Fibroblast of lung (primary cell): ENCODE results near the gene ACSM5. TPM values are rescaled to one million over a fixed set of nuclear protein-coding genes. Genes with fewer than 3 reads are reported as not detected.

Experiments
- DNase-seq, 2 donors: peaks; one replicate each; pipeline versions ENCODE4 v3.0.0 to v3.0.0-alpha.2; 2010; ENCODE audit warnings: low read depth in 2 of 2
- H2AFZ ChIP-seq: 2 replicates; pipeline ENCODE4 v1.5.1; 2012; ENCODE audit warnings: low read length, control low read depth, inconsistent platforms
- H3K27ac ChIP-seq: 2 replicates; pipeline ENCODE4 v1.5.1; 2011; ENCODE audit warnings: low read length, control low read depth; ENCODE audit not compliant: insufficient read depth
- H3K27me3 ChIP-seq: 2 replicates; pipeline ENCODE4 v1.5.1; 2011; ENCODE audit warnings: mild to moderate bottlenecking, low read length; ENCODE audit not compliant: control insufficient read depth, insufficient read depth
- H3K36me3 ChIP-seq: 2 replicates; pipeline ENCODE4 v1.5.1; 2011; ENCODE audit warnings: low read length; ENCODE audit not compliant: control insufficient read depth, insufficient read depth
- H3K4me1 ChIP-seq: 2 replicates; pipeline ENCODE4 v1.5.1; 2011; ENCODE audit warnings: low read length; ENCODE audit not compliant: control insufficient read depth, insufficient read depth; ENCODE audit errors: extremely low read depth
- H3K4me2 ChIP-seq: 2 replicates; pipeline ENCODE4 v1.5.1; 2011; ENCODE audit warnings: low read length, control low read depth; ENCODE audit not compliant: insufficient read depth; ENCODE audit errors: extremely low read depth
- H3K4me3 ChIP-seq, 4 experiments: fragments of 200-600 bp in 1 of 4; sonication (generic) in 1 of 4; replicated peaks in 1 of 4; 2 replicates each; pipeline ENCODE4 v1.5.1; 2011 to 2016; ENCODE audit warnings: low read length in 4 of 4, low read depth in 3 of 4, mild to moderate bottlenecking in 3 of 4, control low read depth in 2 of 4, inconsistent platforms in 1 of 4, mixed read lengths in 1 of 4; ENCODE audit not compliant: insufficient read depth in 1 of 4; ENCODE audit errors: control extremely low read depth in 1 of 4
- H3K79me2 ChIP-seq: 2 replicates; pipeline ENCODE4 v1.5.1; 2012; ENCODE audit warnings: mild to moderate bottlenecking, low read length, inconsistent platforms; ENCODE audit not compliant: control insufficient read depth, insufficient read depth
- H3K9ac ChIP-seq: 2 replicates; pipeline ENCODE4 v1.5.1; 2011; ENCODE audit warnings: mild to moderate bottlenecking, low read length, control low read depth; ENCODE audit not compliant: insufficient read depth
- H3K9me3 ChIP-seq: 2 replicates; pipeline ENCODE4 v1.5.1; 2012; ENCODE audit warnings: low read depth, low read length; ENCODE audit not compliant: control insufficient read depth, insufficient read depth
- H4K20me1 ChIP-seq: 2 replicates; pipeline ENCODE4 v1.5.1; 2011; ENCODE audit warnings: low read length; ENCODE audit not compliant: control insufficient read depth, insufficient read depth; ENCODE audit errors: extremely low read depth
- EZH2 ChIP-seq: IDR thresholded peaks from 2 replicates; pipeline ENCODE4 v1.5.1; 2012; ENCODE audit warnings: low read length, control low read depth, mild to moderate bottlenecking; ENCODE audit errors: missing control alignments
- polyA plus RNA-seq, 2 donors: library from polyadenylated mRNA; depleted of rRNA in 1 of 2; stranded (reverse) in 1 of 2; unstranded in 1 of 2; fragments of >200 nt; gene quantifications; 2 replicates each; pipeline ENCODE4 v1.2.1, GENCODE V29; 2011 to 2012; ENCODE audit warnings: missing spikeins in 1 of 2
- total RNA-seq: library from RNA; depleted of rRNA; stranded (reverse); fragments of >200 nt; gene quantifications from 2 replicates; pipeline ENCODE4 v1.2.1, GENCODE V29; 2014
- TF ChIP-seq, protein P1 (sequence below), 2 donors: IDR thresholded peaks in 1 of 2; conservative IDR thresholded peaks in 1 of 2; 1 replicate in 1 of 2; 2 replicates in 1 of 2; pipeline ENCODE4 v1.5.1; 2011 to 2012; ENCODE audit warnings: low read length in 2 of 2, control low read depth in 1 of 2, inconsistent platforms in 1 of 2, low read depth in 1 of 2, mild to moderate bottlenecking in 1 of 2

ACSM5 gene
- total and polyA plus RNA-seq, 2 donors (not counting 1 experiment from before 2014, with no cell fraction given): 0.10 TPM; not detected in 1

DNA sequence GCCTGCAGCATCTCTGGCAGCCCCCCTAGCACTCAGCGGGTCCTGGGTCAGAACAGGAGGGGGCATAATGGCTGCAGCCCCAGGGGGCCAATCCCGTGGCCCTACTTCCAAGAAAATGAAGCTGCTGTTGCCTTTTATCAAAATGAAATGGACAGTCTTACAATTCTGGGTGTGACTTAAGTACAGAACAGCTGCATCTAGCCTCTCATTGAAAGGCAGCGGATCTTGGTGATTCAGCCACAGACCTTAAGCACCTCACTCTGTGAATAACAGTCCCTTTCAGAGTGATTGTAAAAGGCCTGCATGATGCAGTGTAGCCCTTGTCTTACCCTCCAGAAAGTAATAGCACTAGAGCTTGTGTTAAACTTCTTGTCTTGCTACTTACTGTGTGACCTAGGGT is 45.3 kb upstream of the ACSM5 start:
- Histone ChIP-seq H3K27ac (no peak overlapping the region), H3K9ac (no peak overlapping the region), H3K4me1 (no peaks in the 10 kb centered on the region), H3K4me3 (no peak overlapping the region), H3K4me2 (no peak overlapping the region), H3K9me3 (no peaks in the 10 kb centered on the region), H4K20me1 (no peaks in the 10 kb centered on the region), H3K27me3 (no peaks in the 10 kb centered on the region), H2AFZ (no peak overlapping the region), H3K79me2 (no peaks in the 10 kb centered on the region), H3K36me3 (no peaks in the 10 kb centered on the region)
- no peak for DNase-seq
- no peak for TF ChIP-seq EZH2
- TF ChIP-seq, protein P1, sequence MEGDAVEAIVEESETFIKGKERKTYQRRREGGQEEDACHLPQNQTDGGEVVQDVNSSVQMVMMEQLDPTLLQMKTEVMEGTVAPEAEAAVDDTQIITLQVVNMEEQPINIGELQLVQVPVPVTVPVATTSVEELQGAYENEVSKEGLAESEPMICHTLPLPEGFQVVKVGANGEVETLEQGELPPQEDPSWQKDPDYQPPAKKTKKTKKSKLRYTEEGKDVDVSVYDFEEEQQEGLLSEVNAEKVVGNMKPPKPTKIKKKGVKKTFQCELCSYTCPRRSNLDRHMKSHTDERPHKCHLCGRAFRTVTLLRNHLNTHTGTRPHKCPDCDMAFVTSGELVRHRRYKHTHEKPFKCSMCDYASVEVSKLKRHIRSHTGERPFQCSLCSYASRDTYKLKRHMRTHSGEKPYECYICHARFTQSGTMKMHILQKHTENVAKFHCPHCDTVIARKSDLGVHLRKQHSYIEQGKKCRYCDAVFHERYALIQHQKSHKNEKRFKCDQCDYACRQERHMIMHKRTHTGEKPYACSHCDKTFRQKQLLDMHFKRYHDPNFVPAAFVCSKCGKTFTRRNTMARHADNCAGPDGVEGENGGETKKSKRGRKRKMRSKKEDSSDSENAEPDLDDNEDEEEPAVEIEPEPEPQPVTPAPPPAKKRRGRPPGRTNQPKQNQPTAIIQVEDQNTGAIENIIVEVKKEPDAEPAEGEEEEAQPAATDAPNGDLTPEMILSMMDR (conservative IDR thresholded peaks at IDR 0.05 in 1 of 2, IDR thresholded peaks at IDR 0.05 in 1 of 2; ENCODE audit: low read depth in 1 of 2, low read length in 2 of 2): no peak

DNA sequence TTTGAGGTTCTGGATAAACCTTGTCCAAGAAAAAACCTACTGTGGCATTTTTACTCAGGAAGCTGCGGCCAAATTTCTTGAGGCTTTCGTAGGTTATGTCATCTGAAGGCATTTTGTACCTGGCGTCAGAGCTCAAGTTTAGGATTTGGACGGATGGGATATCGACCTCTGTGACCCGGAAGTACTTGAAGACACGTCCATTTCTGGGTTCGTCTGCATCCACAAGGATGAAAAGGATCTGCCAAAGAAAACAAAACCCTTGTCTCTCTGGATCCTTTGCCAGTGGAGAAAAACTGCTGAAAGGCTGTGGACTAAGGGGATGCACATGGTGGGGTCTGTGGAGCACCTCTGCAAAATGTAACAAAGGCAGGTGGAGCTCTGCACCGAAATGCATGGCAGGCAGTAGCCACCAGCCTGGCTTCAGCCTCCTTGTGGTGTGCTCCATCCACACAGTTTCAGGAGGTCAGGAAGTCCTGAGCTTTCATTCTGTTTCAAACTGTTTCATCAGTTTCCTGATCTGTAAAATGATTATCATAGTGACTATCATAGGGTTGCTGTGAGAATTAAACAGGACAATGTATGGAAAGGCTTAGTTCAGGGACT is 39.8 kb upstream of the ACSM5 start:
- DNase-seq: no peak
- H3K9me3 ChIP-seq: no peaks in the 10 kb centered on the region
- no peak overlapping the region for H3K9ac ChIP-seq
- H4K20me1 ChIP-seq: no peaks in the 10 kb centered on the region
- no peak overlapping the region for H3K4me3 ChIP-seq
- no peaks in the 10 kb centered on the region for H3K36me3 ChIP-seq
- H3K79me2 ChIP-seq: no peaks in the 10 kb centered on the region
- no peak overlapping the region for H3K27ac ChIP-seq
- no peak overlapping the region for H2AFZ ChIP-seq
- no peaks in the 10 kb centered on the region for H3K4me1 ChIP-seq
- H3K27me3 ChIP-seq: no peaks in the 10 kb centered on the region
- TF ChIP-seq EZH2: no peak
- H3K4me2 ChIP-seq: no peak overlapping the region

DNA sequence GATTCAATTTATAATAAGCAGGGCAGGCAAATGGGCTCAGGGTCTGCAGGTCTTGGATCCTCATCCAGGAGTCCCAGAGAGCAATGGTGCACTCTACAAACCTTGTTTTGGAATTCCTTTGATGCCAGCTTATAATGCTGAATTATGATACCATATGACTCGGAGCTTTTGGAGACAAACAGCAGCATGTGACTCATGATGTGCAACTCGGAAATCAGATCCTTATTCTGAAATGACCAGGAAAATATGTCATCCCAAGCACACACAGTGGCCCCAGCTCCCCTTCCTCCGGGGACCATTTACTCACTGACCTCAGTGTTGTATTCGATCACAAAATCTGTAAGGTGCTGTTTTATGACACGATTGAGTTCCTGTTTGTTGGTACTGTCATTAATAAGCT is 36.6 kb upstream of the ACSM5 start:
- no peaks in the 10 kb centered on the region for H3K27me3 ChIP-seq
- TF ChIP-seq, protein P1 (conservative IDR thresholded peaks at IDR 0.05 in 1 of 2, IDR thresholded peaks at IDR 0.05 in 1 of 2; ENCODE audit: low read depth in 1 of 2, low read length in 2 of 2): no peak
- TF ChIP-seq EZH2: no peak
- H3K4me1 ChIP-seq: no peaks in the 10 kb centered on the region
- no peak overlapping the region for H3K4me2 ChIP-seq
- no peaks in the 10 kb centered on the region for H3K79me2 ChIP-seq
- H3K36me3 ChIP-seq: no peaks in the 10 kb centered on the region
- H4K20me1 ChIP-seq: no peaks in the 10 kb centered on the region
- H3K4me3 ChIP-seq: no peak overlapping the region
- no peak for DNase-seq
- no peak overlapping the region for H3K27ac ChIP-seq
- H3K9me3 ChIP-seq: no peaks in the 10 kb centered on the region
- H3K9ac ChIP-seq: no peak overlapping the region
- no peak overlapping the region for H2AFZ ChIP-seq
